Skeletal muscle tissue (tissue), 4 donors: ENCODE measurements around the gene ADISSP. TPM values are rescaled to one million over a fixed set of nuclear protein-coding genes. Genes with fewer than 3 reads are reported as not detected.
"Not testable (repeated sequence)": the region's sequence is repeated elsewhere in the genome, so short reads cannot be mapped to it uniquely, and the experiment has no call there.

ENCODE experiments used
- H3K27ac ChIP-seq: one replicate; pipeline ENCODE4 v1.7.0; 2013; ENCODE audit warnings: mild to moderate bottlenecking, low read depth, low read length, inconsistent platforms
- H3K27me3 ChIP-seq, 3 donors: one replicate each; pipeline ENCODE4 v1.7.0; 2013; ENCODE audit warnings: low read length in 3 of 3; ENCODE audit not compliant: control insufficient read depth in 3 of 3, insufficient read depth in 3 of 3
- H3K36me3 ChIP-seq, 3 donors: one replicate each; pipeline ENCODE4 v1.7.0; 2013; ENCODE audit warnings: low read length in 3 of 3; ENCODE audit not compliant: control insufficient read depth in 3 of 3, insufficient read depth in 3 of 3
- H3K4me1 ChIP-seq, 3 donors: one replicate each; pipeline ENCODE4 v1.7.0; 2013; ENCODE audit warnings: low read length in 3 of 3, mild to moderate bottlenecking in 3 of 3; ENCODE audit not compliant: control insufficient read depth in 3 of 3, insufficient read depth in 3 of 3
- H3K4me3 ChIP-seq, 3 donors: one replicate each; pipeline ENCODE4 v1.7.0; 2013; ENCODE audit warnings: low read length in 3 of 3
- H3K9ac ChIP-seq, 3 donors: one replicate each; pipeline ENCODE4 v1.7.0; 2013; ENCODE audit warnings: low read length in 3 of 3, mild to moderate bottlenecking in 3 of 3, moderate library complexity in 2 of 3, low read depth in 1 of 3
- H3K9me3 ChIP-seq, 3 donors: one replicate each; pipeline ENCODE4 v1.7.0; 2013; ENCODE audit warnings: low read length in 3 of 3; ENCODE audit not compliant: control insufficient read depth in 3 of 3
- total RNA-seq: library from RNA; depleted of rRNA; stranded (reverse); fragments of >200 nt; gene quantifications from one replicate; pipeline ENCODE4 v1.2.3, GENCODE V29; 2014
- donor health status: Osteomylitis.

The ADISSP gene
- total RNA-seq, 1 donor from 2014 or later, result 9.4 TPM

DNA sequence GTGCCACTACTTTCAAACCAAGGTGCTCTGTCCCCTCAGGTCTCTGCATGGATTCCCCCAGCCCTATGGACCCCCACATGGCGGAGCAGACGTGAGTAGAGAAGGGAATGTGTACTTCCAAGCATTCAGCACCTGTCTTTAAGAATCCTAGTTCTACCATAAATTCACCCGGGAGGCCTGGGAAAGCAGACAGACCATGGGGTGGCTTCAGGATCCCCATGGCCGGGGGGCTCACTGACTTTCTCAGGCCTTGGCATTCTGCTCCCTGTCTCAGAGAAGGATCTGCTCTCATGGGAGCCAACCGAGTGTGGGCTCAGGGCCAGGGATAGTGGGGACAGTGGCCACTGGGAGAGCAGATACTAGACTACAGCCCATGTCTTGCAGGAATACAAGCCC lies 30.8 kb upstream of the ADISSP start:
- Histone ChIP-seq H3K4me1 (peaks cover 8 to 27% (median 15%) of the 10 kb centered on the region in 3 donors), H3K27ac (peak overlapping the region; percentile 12), H3K4me3 (no peak overlapping the region), H3K27me3 (no peaks in the 10 kb centered on the region), H3K9ac (peak overlapping the region in 1 of 3 donors; percentile 16), H3K36me3 (peaks cover 10 to 25% (median 16%) of the 10 kb centered on the region in 3 donors), H3K9me3 (no peaks in the 10 kb centered on the region)

- H3K27me3 ChIP-seq, result no peaks in the 10 kb centered on the region
- no peaks in the 10 kb centered on the region for H3K9me3 ChIP-seq
- H3K27ac ChIP-seq, result peak overlapping the region; percentile 12
- peak overlapping the region; percentile 6 to 69 (median 56) for H3K4me3 ChIP-seq
- H3K4me1 ChIP-seq, result peaks cover 8 to 27% (median 15%) of the 10 kb centered on the region in 3 donors
- H3K36me3 ChIP-seq, result peaks cover 10 to 20% (median 12%) of the 10 kb centered on the region in 3 donors
- peak overlapping the region in 1 of 3 donors; percentile 66 for H3K9ac ChIP-seq
Measured at GRCh38 chr20:3797592-3798372, 30.2 kb upstream of the ADISSP start.

- Histone ChIP-seq H3K9ac (peak overlapping the region in 1 of 3 donors; percentile 66), H3K36me3 (peaks cover 9 to 14% (median 10%) of the 10 kb centered on the region in 3 donors), H3K4me1 (peaks cover 8 to 27% (median 15%) of the 10 kb centered on the region in 3 donors), H3K4me3 (peak overlapping the region; percentile 54 to 69 (median 56)), H3K27ac (no peak overlapping the region), H3K9me3 (no peaks in the 10 kb centered on the region), H3K27me3 (no peaks in the 10 kb centered on the region)
Measured at GRCh38 chr20:3797226-3797545, 29.6 kb upstream of the ADISSP start.

- Histone ChIP-seq H3K36me3 (peaks cover 8 to 9% (median 8%) of the 10 kb centered on the region in 3 donors), H3K9me3 (no peaks in the 10 kb centered on the region), H3K9ac (peak overlapping the region; percentile 51 to 66 (median 56)), H3K4me3 (peak overlapping the region; percentile 54 to 69 (median 56)), H3K4me1 (peaks cover 8 to 27% (median 15%) of the 10 kb centered on the region in 3 donors), H3K27ac (no peak overlapping the region), H3K27me3 (no peaks in the 10 kb centered on the region)
Measured at GRCh38 chr20:3796477-3797225, 29.1 kb upstream of the ADISSP start.

DNA sequence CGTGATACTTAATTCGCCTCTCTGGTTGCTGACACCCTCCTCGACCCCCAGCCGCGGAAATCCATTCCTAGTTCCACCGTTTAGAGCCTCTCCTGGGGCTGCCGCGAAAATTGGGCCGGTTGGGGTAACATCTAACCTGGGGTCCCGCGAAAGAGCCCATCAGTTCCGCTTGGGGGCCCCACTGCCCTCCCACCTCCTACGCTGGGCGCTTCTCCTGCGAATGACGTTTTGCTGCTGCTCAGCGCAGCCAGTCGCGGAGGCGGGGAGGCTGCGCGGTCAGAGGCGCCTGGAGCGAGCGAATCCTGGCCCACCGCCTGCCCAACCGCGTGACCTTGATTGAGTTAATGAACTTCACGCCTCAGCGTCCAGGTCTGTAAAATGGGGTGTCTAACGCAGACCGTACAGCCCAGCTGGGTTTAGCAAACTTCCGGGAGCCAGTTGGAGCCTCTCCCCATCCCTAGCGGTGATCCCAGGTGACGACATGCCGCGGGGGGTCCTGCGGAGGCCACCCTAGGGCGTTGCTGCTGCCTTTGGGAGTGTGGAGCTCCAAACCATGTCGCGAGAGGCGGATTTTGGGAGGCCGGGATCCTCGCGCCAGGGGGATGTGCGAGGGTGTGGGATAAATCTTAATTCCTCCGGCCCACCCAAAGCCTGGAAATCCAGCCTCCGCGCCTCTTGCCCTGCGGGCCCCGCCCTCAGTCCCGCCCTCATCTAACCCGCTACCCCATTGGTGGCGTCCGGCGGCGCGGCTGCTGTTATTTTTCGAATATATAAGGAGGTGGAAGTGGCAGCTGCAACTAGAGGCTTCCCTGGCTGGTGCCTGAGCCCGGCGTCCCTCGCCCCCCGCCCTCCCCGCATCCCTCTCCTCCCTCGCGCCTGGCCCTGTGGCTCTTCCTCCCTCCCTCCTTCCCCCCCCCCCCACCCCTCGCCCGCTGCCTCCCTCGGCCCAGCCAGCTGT lies 28.2 kb upstream of the ADISSP start, which contains the start of gene CDC25B:
TSS of gene CDC25B (plus strand) at position 800 of the 958 bp plus-strand sequence. CDS start 222 bp downstream, outside the sequence.
- peak within 1 kb of the TSS; percentile 78 to 96 (median 89) for H3K9ac ChIP-seq
- H3K27me3 ChIP-seq, result no peaks in the 10 kb centered on the region
- H3K4me3 ChIP-seq, result peak within 1 kb of the TSS; percentile 91 to 94 (median 91)
- peaks cover 8 to 27% (median 15%) of the 10 kb centered on the region in 3 donors for H3K4me1 ChIP-seq
- H3K9me3 ChIP-seq, result no peaks in the 10 kb centered on the region
- peak within 1 kb of the TSS; percentile 96 for H3K27ac ChIP-seq
- peaks cover 4 to 7% (median 6%) of the 10 kb centered on the region in 3 donors for H3K36me3 ChIP-seq

GRCh38 chr20:3794701-3795420 lies 27.3 kb upstream of the ADISSP start:
- no peaks in the 10 kb centered on the region for H3K27me3 ChIP-seq
- H3K4me3 ChIP-seq, result peak overlapping the region; percentile 91 to 94 (median 91)
- H3K27ac ChIP-seq, result peak overlapping the region; percentile 96
- peaks cover 0 to 2% (median 0%) of the 10 kb centered on the region in 3 donors for H3K36me3 ChIP-seq
- no peaks in the 10 kb centered on the region for H3K9me3 ChIP-seq
- peak overlapping the region; percentile 78 to 96 (median 89) for H3K9ac ChIP-seq
- H3K4me1 ChIP-seq, result peaks cover 8 to 27% (median 15%) of the 10 kb centered on the region in 3 donors

DNA sequence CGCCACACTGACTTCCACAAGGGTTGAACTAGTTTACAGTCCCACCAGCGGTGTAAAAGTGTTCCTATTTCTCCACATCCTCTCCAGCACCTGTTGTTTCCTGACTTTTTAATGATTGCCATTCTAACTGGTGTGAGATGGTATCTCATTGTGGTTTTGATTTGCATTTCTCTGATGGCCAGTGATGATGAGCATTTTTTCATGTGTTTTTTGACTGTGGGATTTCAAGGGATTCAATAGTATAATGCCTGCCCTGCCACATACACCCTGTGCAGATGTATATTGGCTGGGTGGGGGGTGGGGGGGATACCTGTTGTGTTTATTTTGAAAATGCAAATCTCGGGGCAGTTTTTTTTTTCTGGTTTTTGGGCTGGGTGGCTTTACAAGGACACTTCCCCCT lies 26.6 kb upstream of the ADISSP start:
- H3K4me1 ChIP-seq, result peaks cover 8 to 21% (median 12%) of the 10 kb centered on the region in 3 donors
- H3K27ac ChIP-seq, H3K4me3 ChIP-seq, H3K36me3 ChIP-seq, H3K9me3 ChIP-seq, H3K9ac ChIP-seq, H3K27me3 ChIP-seq: not testable (repeated sequence)

DNA sequence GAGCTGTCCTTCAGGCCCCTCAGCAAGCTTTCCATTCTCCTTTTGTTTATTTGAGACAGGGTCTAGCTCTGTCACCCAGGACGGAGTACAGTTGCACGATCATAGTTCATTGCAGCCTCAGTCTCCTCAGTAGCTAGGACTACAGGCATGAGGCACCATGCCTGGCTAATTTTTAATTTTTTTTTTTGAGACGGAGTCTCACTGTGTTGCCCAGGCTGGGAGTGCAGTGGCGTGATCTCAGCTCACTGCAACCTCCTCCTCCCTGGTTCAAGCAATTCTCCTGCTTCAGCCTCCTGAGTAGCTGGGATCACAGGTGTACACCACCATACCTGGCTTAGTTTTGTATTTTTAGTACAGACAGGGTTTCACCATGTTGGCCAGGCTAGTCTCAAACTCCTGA lies 21.6 kb upstream of the ADISSP start:
- H3K27me3 ChIP-seq, H3K9ac ChIP-seq, H3K4me3 ChIP-seq, H3K36me3 ChIP-seq, H3K9me3 ChIP-seq, H3K27ac ChIP-seq: not testable (repeated sequence)
- peaks cover 16 to 30% (median 21%) of the 10 kb centered on the region in 3 donors for H3K4me1 ChIP-seq

- Histone ChIP-seq H3K4me1 (peaks cover 20 to 34% (median 24%) of the 10 kb centered on the region in 3 donors), H3K4me3 (no peak overlapping the region), H3K27ac (no peak overlapping the region), H3K27me3 (no peaks in the 10 kb centered on the region), H3K9me3 (no peaks in the 10 kb centered on the region), H3K9ac (no peak overlapping the region), H3K36me3 (peaks cover 0 to 5% (median 5%) of the 10 kb centered on the region in 3 donors)
Measured at GRCh38 chr20:3788685-3789155, 21.2 kb upstream of the ADISSP start.
